Activated CD4-positive, alpha-beta T cell treated with anti-CD3 and anti-CD28 coated beads for 24 hours (primary cell): ENCODE measurements around the gene LRRC40.
"Not testable (repeated sequence)": the region's sequence is repeated elsewhere in the genome, so short reads cannot be mapped to it uniquely, and the experiment has no call there.

Experiments
- DNase-seq, 2 donors: peaks; one replicate each; pipeline ENCODE4 v3.0.0-alpha.2; 2020; ENCODE audit warnings: low read depth in 2 of 2

LRRC40 gene

DNA sequence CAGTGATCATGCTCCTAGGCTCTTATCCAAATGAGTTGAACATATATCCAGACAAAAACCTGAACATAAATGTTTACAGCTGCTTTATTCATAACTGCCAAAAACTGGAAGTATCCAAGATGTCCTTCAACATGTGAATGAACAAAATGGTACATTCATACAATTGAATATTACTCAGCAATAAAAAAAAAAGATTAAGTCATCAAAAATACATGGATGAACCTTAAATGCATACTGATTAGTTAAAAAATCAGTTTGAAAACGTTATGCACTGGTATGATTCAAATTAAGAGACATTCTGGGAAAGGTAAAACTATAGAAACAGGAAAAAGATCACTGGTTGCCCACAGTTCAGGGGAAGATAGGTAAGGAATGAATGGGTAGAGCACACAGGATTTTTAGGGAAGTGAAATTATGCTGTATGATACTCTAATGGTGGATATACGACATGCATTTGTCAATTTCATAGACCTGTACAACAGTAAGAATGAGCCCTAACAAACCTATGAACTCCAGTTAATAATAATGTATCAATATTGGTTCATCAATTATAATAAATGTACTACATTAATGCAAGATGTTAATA, 3.1 kb downstream of the LRRC40 start:
- DNase-seq, result no peak

DNA sequence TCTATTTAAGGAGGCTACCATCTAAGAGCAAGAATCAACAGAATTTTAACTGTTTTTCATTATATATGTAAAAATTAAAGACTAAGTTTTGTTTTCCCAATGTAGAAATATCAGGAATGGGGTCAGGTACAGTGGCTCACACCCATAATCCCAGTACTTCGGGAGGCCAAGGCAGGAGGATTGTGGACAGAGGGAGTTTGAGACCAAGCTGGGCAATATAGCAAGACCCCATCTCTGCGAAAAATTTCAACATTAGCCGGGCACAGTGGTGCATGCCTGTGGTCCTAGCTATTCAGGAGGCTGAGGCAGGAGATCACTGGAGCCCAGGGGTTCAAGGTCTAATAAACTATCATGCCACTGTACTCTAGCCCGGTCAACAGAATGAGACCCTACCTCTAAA, 5.3 kb downstream of the LRRC40 start:
- no peak for DNase-seq

DNA sequence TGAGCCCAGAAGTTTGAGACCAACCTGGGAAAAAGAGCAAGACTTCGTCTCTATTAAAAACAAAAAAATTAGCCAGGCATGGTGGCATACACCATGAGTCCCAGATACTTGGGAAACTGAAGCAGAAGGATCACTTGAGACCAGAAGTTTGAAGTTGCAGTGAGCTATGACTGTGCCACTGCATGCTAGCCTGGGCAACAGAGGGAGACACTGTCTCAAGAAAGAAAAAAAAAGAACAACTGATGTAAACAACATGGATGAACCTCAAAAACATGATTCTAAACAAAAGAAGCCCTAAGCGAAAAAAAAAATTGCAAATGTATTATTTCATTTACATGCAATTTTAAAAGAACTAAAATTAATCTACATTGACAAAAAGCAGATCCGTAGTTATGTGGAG, 9.0 kb downstream of the LRRC40 start:
- no peak for DNase-seq

DNA sequence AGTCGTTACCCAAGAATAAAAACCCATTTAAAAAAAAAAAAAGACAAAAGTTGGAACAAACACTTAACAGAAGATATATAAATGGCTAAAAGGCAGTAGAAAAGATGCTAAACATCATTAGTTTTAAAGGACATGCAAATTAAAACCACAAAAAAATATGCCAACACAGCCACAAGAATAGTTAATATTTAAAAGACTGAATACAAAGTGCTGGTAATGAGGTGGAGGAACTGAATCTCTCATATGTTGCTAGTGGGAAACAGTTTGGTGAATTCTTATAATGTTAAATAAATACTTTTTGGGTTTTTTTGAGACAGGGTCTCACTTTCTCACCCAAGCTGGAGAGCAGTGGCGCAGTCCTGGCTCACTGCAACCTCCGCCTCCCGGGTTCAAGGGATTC, 10.0 kb downstream of the LRRC40 start:
- no peak for DNase-seq

DNA sequence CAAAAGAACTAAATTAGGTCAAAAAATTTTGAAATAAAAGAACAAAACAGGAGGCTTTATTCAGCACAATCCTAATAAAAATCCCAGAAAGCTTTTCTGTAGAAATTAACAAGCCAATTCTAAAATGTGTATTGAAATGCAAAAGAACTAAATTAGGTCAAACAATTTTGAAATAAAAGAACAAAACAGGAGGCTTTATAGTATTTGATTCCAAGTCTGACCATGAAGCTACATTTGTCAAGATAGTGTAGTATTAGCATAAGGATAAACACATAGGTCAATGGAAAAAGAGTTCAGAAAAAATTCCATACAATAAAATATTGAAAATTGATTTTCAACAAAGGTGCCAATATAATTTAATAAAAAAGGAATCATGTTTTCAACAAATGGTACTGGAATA, 10.8 kb downstream of the LRRC40 start:
- DNase-seq, result no peak

DNA sequence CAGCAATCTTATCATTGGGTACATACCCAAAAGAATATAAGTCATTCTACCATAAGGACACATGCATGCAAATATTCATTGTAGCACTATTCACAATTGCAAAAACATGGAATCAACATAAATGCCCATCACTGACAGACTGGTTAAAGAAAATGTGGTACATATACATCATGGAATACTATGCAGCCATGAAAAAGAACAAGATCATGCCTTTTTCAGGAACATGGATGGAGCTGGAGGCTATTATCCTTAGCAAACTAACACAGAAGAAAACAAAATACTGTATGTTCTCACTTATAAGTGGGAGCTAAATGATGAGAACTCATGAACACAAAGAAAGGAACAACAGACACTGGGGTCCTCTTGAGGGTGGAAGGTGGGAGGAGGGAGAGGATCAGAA, 12.9 kb downstream of the LRRC40 start:
- DNase-seq, result not testable (repeated sequence)

DNA sequence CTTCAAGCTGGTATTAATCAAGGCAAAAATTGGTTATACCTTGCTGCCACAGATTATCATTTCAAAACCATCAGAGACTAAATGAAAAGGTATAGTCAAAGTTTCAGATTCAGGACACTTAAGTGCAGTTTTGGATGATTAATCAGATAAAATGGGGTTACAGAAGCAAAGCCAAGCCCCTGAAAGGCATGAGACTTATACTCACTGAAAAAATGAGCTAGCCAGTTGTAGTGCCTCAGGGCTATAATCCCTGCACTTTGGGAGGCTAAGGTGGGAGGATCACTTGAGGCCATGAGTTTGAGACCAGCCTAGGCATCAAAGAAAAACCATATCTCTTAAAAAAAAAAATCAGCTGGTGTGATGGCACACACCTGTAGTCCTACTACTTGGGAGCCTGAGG, 15.2 kb downstream of the LRRC40 start:
- no peak for DNase-seq

DNA sequence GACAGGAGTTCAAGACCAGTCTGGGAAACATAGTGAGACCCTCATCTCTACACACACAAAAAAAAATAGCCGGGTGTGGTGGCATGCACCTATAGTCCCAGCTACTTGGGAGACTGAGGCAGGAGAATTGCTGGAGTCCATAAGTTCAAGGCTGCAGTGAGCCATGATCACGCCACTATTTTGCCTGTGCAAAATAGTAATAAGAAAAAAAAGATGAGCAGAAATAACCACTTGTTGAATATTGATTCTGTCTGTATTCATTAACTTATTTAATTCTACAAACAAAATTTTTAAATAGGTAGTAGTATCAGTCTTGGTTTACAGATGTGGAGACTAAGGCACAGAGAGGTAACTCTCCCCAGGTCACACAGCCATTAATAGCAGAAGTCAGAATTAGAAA, 16.9 kb downstream of the LRRC40 start:
- DNase-seq, result no peak

DNA sequence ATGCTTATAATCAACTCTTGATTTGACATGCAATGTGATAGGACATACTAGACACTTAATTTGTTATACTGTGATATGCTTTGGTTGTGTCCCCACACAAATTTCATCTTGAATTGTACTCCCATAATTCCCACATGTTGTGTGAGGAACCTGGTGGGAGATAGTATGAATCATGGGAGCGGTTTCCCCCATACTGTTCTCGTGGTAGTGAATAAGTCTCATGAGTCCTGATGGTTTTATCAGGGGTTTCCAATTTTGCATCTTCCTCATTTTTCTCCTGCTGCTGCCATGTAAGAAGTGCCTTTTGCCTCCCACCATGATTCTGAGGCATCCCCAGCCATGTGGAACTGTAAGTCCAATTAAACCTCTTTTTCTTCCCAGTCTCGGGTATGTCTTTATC, 20.2 kb downstream of the LRRC40 start:
- not testable (repeated sequence) for DNase-seq

DNA sequence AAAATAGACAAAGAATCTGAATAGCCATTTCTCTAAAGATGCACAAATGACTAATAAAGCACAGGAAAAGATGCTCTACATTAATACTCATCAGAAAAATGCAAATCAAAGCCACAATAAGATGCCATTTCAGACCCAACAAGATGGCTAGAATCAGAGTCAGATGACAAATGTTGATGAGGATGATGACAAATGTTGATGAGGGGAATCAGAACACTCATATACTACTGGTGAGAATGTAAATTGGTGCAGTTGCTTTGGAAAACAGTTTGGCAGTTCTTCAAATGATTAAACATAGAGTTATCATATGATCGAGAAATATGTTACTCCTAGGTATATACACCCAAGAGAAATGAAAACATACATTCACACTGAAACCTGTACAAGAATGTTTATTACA, 33.9 kb downstream of the LRRC40 start:
- no peak for DNase-seq

DNA sequence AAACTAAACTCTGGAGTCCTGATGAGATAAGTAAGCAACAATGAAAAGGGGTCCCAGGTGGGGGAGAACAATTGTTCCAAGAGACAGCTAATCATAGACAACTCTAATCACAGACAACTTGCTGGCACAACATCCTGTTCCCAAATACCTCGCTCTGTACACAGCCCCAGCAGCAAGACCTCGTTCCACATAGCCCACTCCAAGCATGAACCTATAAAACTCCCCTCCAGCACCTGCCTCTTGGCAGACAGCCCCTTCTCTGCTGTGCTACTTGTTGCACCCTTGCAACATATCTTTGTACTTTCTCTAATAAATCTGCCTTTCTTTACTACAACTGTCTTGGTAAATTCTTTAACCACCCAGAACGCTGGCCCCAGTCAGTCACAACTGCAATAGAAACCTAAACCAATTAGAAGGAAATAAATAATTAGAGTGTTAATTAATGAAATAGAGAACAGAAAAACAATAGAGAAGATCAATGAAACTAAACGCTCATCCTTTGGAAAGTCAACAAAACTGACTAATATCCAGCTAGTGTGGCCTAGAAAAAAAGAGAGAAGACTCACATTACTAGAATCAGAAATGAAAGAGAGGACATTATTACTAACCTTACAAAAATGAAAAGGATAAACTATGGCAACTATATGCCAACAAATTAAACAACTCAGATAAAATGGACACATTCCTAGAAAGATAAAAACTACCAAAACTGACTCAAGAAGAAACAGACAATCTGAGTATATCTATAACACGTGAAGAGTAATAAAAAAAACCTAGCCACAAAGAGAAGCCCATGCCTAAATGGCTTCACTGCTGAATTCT, 36.1 kb downstream of the LRRC40 start:
- no peak for DNase-seq

DNA sequence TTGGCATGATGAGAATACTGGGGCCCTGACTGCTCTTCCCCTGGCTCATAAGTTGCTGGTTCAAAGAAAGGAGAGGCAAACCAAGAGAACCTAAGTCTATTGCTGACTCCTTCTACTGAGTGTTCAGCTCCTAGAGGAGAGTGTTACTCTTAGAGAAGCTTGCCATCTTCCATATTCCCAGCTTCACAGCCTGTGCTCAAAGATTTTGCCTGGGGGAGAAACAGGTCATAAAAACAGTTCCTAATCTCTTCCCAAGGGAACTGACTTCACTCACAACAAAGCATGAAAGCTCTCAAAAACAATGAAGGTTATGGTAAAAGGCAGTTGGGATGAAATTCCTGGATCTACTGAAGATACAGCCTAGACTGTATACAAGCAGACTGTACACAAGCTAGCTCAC, 37.1 kb downstream of the LRRC40 start:
- no peak for DNase-seq

DNA sequence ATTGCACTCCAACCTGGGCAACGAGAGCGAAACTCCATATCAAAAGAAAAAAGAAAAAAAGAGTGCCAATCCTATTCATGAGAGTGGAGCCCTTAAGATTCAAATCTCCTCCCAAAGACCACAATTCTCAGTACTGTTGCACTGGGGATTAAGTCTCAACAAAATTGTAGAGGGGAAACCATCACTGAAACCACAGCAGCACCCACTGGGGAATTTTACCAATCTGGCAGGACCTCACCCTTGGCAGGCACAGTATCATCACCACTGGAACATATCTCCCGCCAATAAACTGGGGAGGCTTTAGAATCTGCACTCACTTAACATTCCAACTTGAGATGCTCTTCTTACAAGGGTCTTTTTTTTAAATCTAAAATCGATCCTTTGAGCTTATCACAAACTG, 41.0 kb downstream of the LRRC40 start:
- no peak for DNase-seq

DNA sequence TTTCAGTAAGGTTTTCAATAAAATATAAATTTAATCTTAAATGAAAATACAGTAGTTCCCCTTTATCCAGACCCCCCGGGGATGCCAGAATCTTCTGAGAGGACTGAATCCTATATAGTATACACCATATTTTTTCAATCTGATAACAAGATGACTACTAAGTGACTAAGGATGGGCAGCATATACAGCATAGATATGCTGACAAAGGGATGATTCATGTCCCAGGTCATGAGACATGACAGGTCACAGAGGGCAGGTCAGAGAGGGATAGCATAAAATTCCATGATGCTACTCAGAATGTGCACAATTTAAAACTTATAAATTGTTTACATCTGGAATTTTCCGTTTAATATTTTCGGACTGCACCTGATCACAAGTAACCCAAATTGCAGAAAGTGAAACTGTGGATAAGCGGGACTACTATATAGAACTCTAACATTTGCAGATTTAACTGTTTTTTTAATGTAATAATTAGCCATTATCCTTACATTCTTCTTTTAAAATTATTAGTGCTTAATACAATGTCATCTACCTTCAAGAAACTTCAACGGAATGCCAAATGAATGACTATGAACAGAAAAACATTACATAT, 48.8 kb downstream of the LRRC40 start:
- DNase-seq, result no peak

DNA sequence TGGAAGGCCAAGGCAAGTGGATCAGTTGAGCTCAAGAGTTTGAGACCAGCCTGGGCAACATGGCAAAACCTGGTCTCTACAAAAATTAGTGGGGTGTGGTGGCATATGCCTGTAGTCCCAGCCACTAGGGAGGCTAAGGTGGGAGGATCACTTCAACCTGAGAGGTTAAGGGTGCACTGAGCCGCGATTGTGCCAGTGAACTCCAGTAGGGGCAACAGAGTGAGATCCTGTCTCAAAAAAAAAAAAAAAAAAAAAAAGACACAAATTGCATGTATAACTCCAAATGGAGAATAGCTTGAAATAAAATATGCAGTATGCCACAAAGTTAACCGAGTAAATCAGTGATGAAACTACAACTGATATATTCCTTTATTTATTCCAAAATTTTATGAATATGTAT, 51.6 kb downstream of the LRRC40 start:
- DNase-seq, result no peak

DNA sequence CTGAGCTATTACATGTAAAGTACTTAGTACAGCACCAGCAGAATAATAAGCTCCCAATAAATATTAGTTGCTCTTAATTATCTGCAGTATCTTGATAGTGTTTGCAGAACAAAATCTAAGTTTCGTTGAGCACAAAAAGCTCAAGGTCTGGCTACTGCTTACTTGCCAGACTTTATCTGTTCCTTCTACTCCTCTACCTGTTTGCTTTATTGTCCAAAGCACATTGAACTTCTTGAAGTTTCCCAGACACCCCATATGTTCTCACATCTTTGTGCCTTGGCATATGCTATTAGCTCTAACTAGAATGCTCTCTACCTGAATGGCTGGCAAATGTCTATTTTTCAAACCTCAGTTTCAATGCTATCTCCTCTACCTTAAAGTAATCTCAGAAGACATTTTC, 54.9 kb downstream of the LRRC40 start:
- no peak for DNase-seq

DNA sequence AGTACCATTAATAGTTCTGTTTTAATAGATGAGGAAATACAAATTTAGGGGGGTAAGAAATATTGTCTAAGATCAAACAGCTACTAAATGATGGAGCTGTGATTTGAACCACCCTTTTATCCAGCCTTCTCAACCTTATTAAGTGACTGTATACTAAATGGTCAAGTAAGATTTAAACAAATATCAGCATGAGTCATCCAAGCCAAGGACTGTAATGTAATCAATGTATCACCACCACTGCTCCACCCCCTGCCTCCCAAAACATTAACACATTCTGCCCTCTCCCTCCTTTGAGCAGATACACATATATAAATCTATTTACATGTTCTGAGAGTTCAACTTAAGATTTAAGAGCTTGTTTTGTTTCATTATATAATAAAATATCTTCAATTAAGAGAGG, 58.9 kb downstream of the LRRC40 start:
- no peak for DNase-seq

DNA sequence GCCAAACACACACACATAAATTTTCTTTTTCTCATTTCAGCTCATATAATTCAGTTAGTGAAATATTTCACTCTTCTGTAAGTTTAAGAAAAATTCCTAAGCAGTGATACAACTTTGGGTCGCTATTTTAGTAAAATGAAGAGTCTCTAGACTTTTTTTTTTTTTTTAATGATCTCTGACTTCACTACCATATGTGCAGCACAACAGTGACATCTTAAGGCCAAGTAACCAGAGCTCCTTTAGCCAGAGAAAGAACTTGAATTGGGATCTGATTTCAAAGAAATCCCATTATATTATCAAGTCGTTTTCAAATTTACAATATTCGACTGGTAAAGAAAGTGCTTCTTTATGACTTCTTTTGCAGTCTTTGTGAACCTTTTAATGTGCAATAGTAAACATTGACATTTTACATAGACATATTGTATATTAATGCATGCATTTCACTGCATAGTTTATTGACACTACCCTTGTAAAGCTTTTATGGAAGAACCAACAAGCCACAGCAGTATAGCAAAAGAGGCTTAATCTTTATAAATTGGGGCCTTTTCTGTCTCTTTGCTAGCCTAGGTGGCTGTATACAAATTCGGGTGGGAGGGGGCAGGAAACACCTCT, 62.2 kb downstream of the LRRC40 start:
- no peak for DNase-seq

DNA sequence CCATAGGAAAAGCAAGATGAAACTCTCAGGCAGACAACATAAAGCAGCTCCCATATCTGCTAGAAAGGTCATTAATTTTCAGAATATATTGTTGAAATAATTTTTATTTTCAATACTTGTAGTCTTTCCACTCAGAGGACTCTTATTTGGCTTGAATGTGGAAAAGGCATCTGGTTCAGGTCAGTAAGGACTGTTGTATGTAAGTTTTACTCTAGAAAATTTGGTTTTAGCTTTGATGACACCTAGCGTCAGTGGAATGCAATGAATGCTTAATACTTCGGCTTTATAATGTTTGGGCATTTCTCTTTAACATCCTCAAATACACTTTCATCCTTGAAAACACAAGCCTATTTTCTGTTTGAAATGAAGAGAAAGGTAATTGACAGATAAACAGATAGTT, 63.3 kb downstream of the LRRC40 start:
- DNase-seq, result no peak

DNA sequence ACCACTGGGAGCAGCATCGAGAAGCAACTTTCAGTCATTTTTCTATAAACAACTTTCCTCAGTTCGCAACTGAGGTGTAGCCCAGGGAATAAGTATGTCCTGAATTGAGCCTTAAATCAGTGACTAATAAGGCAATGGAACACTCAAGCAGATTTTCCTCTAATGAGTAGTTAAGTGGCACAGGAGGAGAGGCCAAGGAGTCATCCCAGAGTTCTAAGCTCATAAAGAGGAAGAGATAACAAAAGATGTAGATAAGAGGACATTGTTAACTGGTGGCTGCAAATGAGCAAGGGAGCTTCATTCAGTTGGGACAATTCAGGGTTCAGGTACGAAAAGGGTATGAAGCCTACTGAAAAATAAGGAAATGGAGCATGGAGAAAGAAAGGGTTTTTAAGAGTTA, 64.5 kb downstream of the LRRC40 start:
- no peak for DNase-seq

DNA sequence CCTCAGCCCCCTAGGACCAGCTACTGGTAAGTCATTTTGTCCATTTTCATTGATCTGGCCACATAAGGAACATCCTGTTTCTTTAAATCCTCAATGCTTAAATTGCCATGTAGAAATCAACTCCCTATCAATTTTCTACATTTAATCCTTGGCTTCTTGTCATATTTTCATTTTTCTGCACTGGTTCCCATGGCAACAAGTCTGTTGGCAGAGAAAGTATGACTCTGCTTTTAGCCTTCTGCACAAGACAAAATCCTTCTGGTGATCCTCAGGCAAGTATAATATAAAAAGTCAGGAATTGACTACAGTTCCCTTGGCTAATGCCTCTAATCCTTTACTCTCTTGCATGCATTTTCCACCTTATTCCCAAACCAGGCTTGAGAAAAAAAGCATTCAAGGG, 65.0 kb downstream of the LRRC40 start:
- DNase-seq, result no peak

DNA sequence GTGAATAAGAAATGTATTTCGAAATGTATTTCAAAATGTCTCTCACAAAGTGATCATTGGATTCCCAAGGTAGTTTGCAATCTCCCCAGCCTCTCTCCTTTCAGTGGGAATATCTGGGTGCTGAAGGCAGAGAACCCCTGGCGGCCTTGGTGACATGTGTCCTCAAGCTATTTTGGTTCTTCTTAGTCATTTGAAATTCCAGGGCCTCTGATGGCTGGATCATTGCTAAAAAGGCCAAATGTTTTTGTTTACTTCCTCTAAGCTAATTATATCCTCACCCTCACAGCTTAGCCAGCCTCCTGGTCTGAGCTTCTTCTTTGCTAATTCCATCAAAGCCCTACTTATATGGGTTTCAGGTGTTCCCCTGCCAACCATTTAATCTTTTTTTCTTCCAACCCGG, 71.2 kb downstream of the LRRC40 start:
- no peak for DNase-seq

DNA sequence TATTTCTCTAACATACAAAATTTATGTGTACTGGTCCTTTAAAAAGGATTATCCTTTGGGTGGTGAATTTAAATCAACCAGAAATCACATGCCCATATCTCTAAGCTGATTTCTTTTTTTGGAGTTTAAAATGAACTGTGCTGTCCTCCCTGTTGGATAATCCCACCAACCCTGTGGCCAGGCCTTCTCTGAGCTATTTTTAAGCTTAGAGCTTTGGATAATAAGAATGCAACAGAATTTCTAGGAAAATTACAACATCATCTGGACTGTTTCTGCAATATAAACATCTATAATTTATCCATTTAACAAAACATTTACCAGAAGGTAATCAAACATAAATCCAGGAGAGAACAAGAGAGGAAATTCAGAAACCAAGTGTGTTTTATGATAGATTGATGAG, 88.3 kb downstream of the LRRC40 start:
- no peak for DNase-seq
